GM12891 (cell line): ENCODE data around the gene EPHA2.

Source experiments
- POLR2A ChIP-seq: IDR thresholded peaks from 2 replicates; pipeline ENCODE4 v1.6.1; 2011; ENCODE audit warnings: low read depth, low read length, control low read depth
- POLR2AphosphoS5 ChIP-seq: IDR thresholded peaks from 2 replicates; pipeline ENCODE4 v1.6.1; 2011; ENCODE audit warnings: low read depth, low read length, control low read depth
- SPI1 ChIP-seq: IDR thresholded peaks from 2 replicates; pipeline ENCODE4 v1.6.1; 2011; ENCODE audit warnings: low read depth, low read length, control low read depth

- TF ChIP-seq SPI1 (no peak), POLR2AphosphoS5 (no peak), POLR2A (no peak)
These were observed 10.1 kb downstream of the EPHA2 start for GRCh38 chr1:16145662-16146278.
